ENCODE results near the gene IL17C. TPM values are rescaled to one million over a fixed set of nuclear protein-coding genes. Genes with fewer than 3 reads are reported as not detected.

IL17C gene
- total and polyA plus RNA-seq, 2 donors (not counting 3 experiments of a cell fraction or from before 2014, with no cell fraction given): 0.17 TPM; not detected in 1

DNA sequence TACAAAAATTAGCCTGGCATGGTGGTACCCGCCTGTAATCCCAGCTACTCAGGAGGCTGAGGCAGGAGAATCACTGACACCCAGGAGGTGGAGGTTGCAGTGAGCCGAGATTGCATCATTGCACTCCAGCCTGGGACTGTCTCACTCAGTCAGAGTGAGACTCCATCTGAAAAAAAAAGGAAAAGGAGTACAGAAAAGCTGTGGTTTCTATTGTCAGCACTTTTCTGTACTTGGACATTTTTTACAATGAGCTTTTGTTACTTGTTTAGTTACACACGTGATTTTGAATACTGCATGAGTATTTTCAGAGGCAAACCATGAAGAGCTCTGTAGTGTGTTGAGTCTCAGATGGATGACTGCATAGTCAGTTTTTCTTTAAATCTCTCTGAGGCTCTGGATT lies 41.9 kb upstream of the IL17C start:
- CTCF ChIA-PET: interaction anchor here (0.9 kb wide), 1 partner anchor 26 kb away, joined by 3 read pairs; the partner anchor contains the start of gene ZC3H18
- Histone ChIP-seq H3K27me3 (ENCODE audit: control insufficient read depth in 2 of 2, insufficient read depth in 2 of 2, low read length in 2 of 2) (no peaks in the 10 kb centered on the region), H3K9ac (replicated peaks; ENCODE audit: extremely low read depth, insufficient read depth, low read length) (no peak overlapping the region), H4K20me1 (replicated peaks; ENCODE audit: control insufficient read depth, extremely low read depth, insufficient read depth, low read length) (no peaks in the 10 kb centered on the region), H3K9me3 (replicated peaks; ENCODE audit: control insufficient read depth, insufficient read depth, low read length) (no peaks in the 10 kb centered on the region), H3K79me2 (ENCODE audit: control insufficient read depth, insufficient read depth, low read length) (peaks cover 8% of the 10 kb centered on the region), H3K36me3 (ENCODE audit: control insufficient read depth in 2 of 2, extremely low read depth in 1 of 2, insufficient read depth in 2 of 2, low read length in 2 of 2) (peaks cover 4 to 33% of the 10 kb centered on the region in 2 experiments), H3K4me1 (ENCODE audit: control insufficient read depth, extremely low read depth, insufficient read depth, low read length) (peaks cover 5% of the 10 kb centered on the region), H3K27ac (ENCODE audit: insufficient read depth, low read depth, low read length) (no peak overlapping the region), H2AFZ (ENCODE audit: low read depth, low read length) (no peak overlapping the region), H3K4me3 (replicated peaks in 1 of 3; ENCODE audit: insufficient read depth in 1 of 3, low read depth in 1 of 3, low read length in 3 of 3) (no peak overlapping the region), H3K4me2 (ENCODE audit: insufficient read depth, low read length) (no peak overlapping the region), H3K9me1 (replicated peaks; ENCODE audit: control insufficient read depth, extremely low read depth, insufficient read depth, low read length) (no peaks in the 10 kb centered on the region)
- intact Hi-C loops (cut with micrococcal nuclease) (no loop called here), dilution Hi-C loops (cut with MboI; ENCODE audit: extremely low pct_ligation_motif_present, low sequenced_read_pairs) (no loop called here)
- BruUV-seq (replicated peaks): no TSS peak
- FAIRE-seq (no peak), DNase-seq (ENCODE audit: low read depth, low spot score) (no peak)
- TF ChIP-seq MAX (IDR thresholded peaks at IDR 0.05; ENCODE audit: insufficient read depth, insufficient read length): no peak
- POLR2A ChIA-PET: no interaction called here

- H3K4me1 ChIP-seq (ENCODE audit: control insufficient read depth, extremely low read depth, insufficient read depth, low read length): peaks cover 5% of the 10 kb centered on the region
- ChIA-PET CTCF (no interaction called here), POLR2A (no interaction called here)
- no peaks in the 10 kb centered on the region for H3K27me3 ChIP-seq (ENCODE audit: control insufficient read depth in 2 of 2, insufficient read depth in 2 of 2, low read length in 2 of 2)
- H3K4me3 ChIP-seq (replicated peaks in 1 of 3; ENCODE audit: insufficient read depth in 1 of 3, low read depth in 1 of 3, low read length in 3 of 3): no peak overlapping the region
- H3K4me2 ChIP-seq (ENCODE audit: insufficient read depth, low read length): no peak overlapping the region
- H3K9ac ChIP-seq (replicated peaks; ENCODE audit: extremely low read depth, insufficient read depth, low read length): no peak overlapping the region
- no TSS peak for BruUV-seq (replicated peaks)
- H3K9me3 ChIP-seq (replicated peaks; ENCODE audit: control insufficient read depth, insufficient read depth, low read length): no peaks in the 10 kb centered on the region
- no peak for TF ChIP-seq GATA2 (IDR thresholded peaks at IDR 0.05; ENCODE audit: insufficient read depth, insufficient read length, low read depth, low read length)
- TF ChIP-seq FOS (IDR thresholded peaks at IDR 0.05; ENCODE audit: borderline replicate concordance, insufficient read depth, low read length): no peak
- no peak for TF ChIP-seq JUN (IDR thresholded peaks at IDR 0.05; ENCODE audit: borderline replicate concordance, insufficient read depth, insufficient read length, low read depth)
- TF ChIP-seq MAX (IDR thresholded peaks at IDR 0.05; ENCODE audit: insufficient read depth, insufficient read length): no peak
- TF ChIP-seq EZH2 (IDR thresholded peaks at IDR 0.05; ENCODE audit: borderline replicate concordance, low read depth, low read length, severe bottlenecking): no peak
- TF ChIP-seq CTCF (IDR thresholded peaks at IDR 0.05; ENCODE audit: extremely low read depth in 1 of 2, insufficient read depth in 1 of 2, low read depth in 1 of 2, low read length in 2 of 2): no peak
- no peak for TF ChIP-seq MYC (IDR thresholded peaks at IDR 0.05; ENCODE audit: low read depth, low read length)
- TF ChIP-seq POLR2A (IDR thresholded peaks at IDR 0.05; ENCODE audit: low read depth, low read length): no peak
- no peak for TF ChIP-seq POLR2AphosphoS5 (IDR thresholded peaks at IDR 0.05; ENCODE audit: insufficient read depth, low read depth, low read length)
- intact Hi-C loops (cut with micrococcal nuclease): no loop called here
- H3K36me3 ChIP-seq (ENCODE audit: control insufficient read depth in 2 of 2, extremely low read depth in 1 of 2, insufficient read depth in 2 of 2, low read length in 2 of 2): peaks cover 4 to 38% of the 10 kb centered on the region in 2 experiments
- H2AFZ ChIP-seq (ENCODE audit: low read depth, low read length): no peak overlapping the region
- peaks cover 4% of the 10 kb centered on the region for H3K79me2 ChIP-seq (ENCODE audit: control insufficient read depth, insufficient read depth, low read length)
- no peaks in the 10 kb centered on the region for H3K9me1 ChIP-seq (replicated peaks; ENCODE audit: control insufficient read depth, extremely low read depth, insufficient read depth, low read length)
- dilution Hi-C loops (cut with MboI; ENCODE audit: extremely low pct_ligation_motif_present, low sequenced_read_pairs): no loop called here
- H3K27ac ChIP-seq (ENCODE audit: insufficient read depth, low read depth, low read length): no peak overlapping the region
- no peak for FAIRE-seq
- DNase-seq (ENCODE audit: low read depth, low spot score): no peak
- no peaks in the 10 kb centered on the region for H4K20me1 ChIP-seq (replicated peaks; ENCODE audit: control insufficient read depth, extremely low read depth, insufficient read depth, low read length)
These were observed 40.4 kb upstream of the IL17C start for GRCh38 chr16:88597856-88598491.

Data from endothelial cell of umbilical vein (primary cell).